HCT116 (cell line): ENCODE results near the gene KAZN.

Experiments used
- CEBPB ChIP-seq: IDR thresholded peaks from 2 replicates; pipeline ENCODE4 v1.6.1; 2012; ENCODE audit warnings: low read depth
- CTCF ChIP-seq, 3 experiments: fragments of 200-600 bp in 1 of 3; sonication (generic) in 1 of 3; IDR thresholded peaks in 2 of 3; conservative IDR thresholded peaks in 1 of 3; 2 replicates each; pipeline ENCODE4 v1.5.1; 2012 to 2017; ENCODE audit warnings: low read depth in 2 of 3, low read length in 2 of 3, antibody characterized with exemption in 1 of 3, borderline replicate concordance in 1 of 3, control low read depth in 1 of 3, mild to moderate bottlenecking in 1 of 3, mixed read lengths in 1 of 3, mixed run types in 1 of 3, moderate library complexity in 1 of 3; ENCODE audit not compliant: insufficient read depth in 1 of 3
- EGR1 ChIP-seq: IDR thresholded peaks from 2 replicates; pipeline ENCODE4 v1.6.1; 2012; ENCODE audit warnings: low read depth
- EZH2 ChIP-seq: fragments of 200-600 bp; sonication (generic); IDR thresholded peaks from 2 replicates; pipeline ENCODE4 v1.6.1; 2017; ENCODE audit warnings: antibody characterized with exemption, mixed run types
- MAX ChIP-seq: IDR thresholded peaks from 2 replicates; pipeline ENCODE4 v1.6.1; 2012
- POLR2A ChIP-seq: IDR thresholded peaks from 2 replicates; pipeline ENCODE4 v1.7.0; 2011; ENCODE audit warnings: borderline replicate concordance; ENCODE audit not compliant: insufficient read depth, insufficient read length; ENCODE audit errors: extremely low read depth
- POLR2AphosphoS5 ChIP-seq: IDR thresholded peaks from 2 replicates; pipeline ENCODE4 v1.6.1; 2011; ENCODE audit warnings: mild to moderate bottlenecking, low read depth, low read length, moderate library complexity
- REST ChIP-seq: IDR thresholded peaks from 2 replicates; pipeline ENCODE4 v1.6.1; 2012; ENCODE audit warnings: low read depth
- SIN3A ChIP-seq: IDR thresholded peaks from 2 replicates; pipeline ENCODE4 v1.6.1; 2012; ENCODE audit warnings: low read depth
- SP1 ChIP-seq: IDR thresholded peaks from 2 replicates; pipeline ENCODE4 v1.6.1; 2012; ENCODE audit warnings: low read depth
- SRF ChIP-seq: IDR thresholded peaks from 2 replicates; pipeline ENCODE4 v1.6.1; 2012; ENCODE audit warnings: low read depth
- ZBTB33 ChIP-seq: IDR thresholded peaks from 2 replicates; pipeline ENCODE4 v1.6.1; 2011; ENCODE audit warnings: mild to moderate bottlenecking, low read length, moderate library complexity; ENCODE audit not compliant: insufficient replicate concordance; ENCODE audit errors: extremely low read depth

- TF ChIP-seq CTCF (IDR thresholded peaks at IDR 0.05 in 2 of 3, conservative IDR thresholded peaks at IDR 0.05 in 1 of 3; ENCODE audit: borderline replicate concordance in 1 of 3, insufficient read depth in 1 of 3, low read depth in 2 of 3, low read length in 2 of 3) = no peak
- no peak for TF ChIP-seq POLR2A
- no peak for TF ChIP-seq EGR1
- TF ChIP-seq POLR2AphosphoS5 = no peak
- no peak for TF ChIP-seq SP1
- no peak for TF ChIP-seq SIN3A
- TF ChIP-seq REST = no peak
- TF ChIP-seq MAX = no peak
- TF ChIP-seq EZH2 = no peak
- no peak for TF ChIP-seq CEBPB
- no peak for TF ChIP-seq ZBTB33
- TF ChIP-seq SRF = no peak
These were observed 496.4 kb downstream of the KAZN start for GRCh38 chr1:15094719-15095495.
